ENCODE results near the gene GRIK4. TPM values are rescaled to one million over a fixed set of nuclear protein-coding genes. Genes with fewer than 3 reads are reported as not detected.

GRIK4 gene
- total and polyA plus RNA-seq, 12 donors, result 0.33 to 4.8 (median 3.0) TPM

DNA sequence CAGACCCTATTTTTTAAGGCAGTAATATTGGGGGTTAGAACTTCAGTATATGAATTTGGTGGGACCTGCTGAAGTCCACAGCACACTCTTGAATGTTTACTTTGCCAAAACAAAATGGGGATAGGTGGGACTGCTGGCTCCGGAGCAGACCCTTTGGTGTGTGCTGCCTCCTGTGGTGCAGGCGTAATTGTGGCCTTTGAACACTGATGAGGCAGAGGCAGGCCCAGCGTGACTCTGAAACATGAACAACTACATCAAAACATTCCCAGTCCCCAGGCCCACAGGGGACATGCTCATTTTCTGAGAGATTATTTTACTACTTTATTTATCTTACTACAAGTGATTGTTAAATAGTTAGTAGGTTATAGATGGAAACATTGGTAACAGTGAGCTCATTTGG is 287.3 kb downstream of the GRIK4 start:
- TF ChIP-seq, protein P1, sequence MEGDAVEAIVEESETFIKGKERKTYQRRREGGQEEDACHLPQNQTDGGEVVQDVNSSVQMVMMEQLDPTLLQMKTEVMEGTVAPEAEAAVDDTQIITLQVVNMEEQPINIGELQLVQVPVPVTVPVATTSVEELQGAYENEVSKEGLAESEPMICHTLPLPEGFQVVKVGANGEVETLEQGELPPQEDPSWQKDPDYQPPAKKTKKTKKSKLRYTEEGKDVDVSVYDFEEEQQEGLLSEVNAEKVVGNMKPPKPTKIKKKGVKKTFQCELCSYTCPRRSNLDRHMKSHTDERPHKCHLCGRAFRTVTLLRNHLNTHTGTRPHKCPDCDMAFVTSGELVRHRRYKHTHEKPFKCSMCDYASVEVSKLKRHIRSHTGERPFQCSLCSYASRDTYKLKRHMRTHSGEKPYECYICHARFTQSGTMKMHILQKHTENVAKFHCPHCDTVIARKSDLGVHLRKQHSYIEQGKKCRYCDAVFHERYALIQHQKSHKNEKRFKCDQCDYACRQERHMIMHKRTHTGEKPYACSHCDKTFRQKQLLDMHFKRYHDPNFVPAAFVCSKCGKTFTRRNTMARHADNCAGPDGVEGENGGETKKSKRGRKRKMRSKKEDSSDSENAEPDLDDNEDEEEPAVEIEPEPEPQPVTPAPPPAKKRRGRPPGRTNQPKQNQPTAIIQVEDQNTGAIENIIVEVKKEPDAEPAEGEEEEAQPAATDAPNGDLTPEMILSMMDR (IDR thresholded peaks at IDR 0.05), result no peak
- TF ChIP-seq POLR2A (IDR thresholded peaks at IDR 0.05), result no peak
- H3K36me3 ChIP-seq (replicated peaks in 1 of 2), result no peaks in the 10 kb centered on the region
- no peak overlapping the region for H3K27ac ChIP-seq
- no peak for DNase-seq
- no peaks in the 10 kb centered on the region for H3K9me3 ChIP-seq (replicated peaks in 1 of 3)
- H3K27me3 ChIP-seq, result no peaks in the 10 kb centered on the region
- no peak overlapping the region for H3K4me3 ChIP-seq
- no peaks in the 10 kb centered on the region for H3K4me1 ChIP-seq (replicated peaks in 1 of 2)
- intact Hi-C loops (cut with DNase I), result no loop called here
- 81 to 90% (median 86%) methylated on average over 3 of the region's 3 CpGs for WGBS, 4 donors

DNA sequence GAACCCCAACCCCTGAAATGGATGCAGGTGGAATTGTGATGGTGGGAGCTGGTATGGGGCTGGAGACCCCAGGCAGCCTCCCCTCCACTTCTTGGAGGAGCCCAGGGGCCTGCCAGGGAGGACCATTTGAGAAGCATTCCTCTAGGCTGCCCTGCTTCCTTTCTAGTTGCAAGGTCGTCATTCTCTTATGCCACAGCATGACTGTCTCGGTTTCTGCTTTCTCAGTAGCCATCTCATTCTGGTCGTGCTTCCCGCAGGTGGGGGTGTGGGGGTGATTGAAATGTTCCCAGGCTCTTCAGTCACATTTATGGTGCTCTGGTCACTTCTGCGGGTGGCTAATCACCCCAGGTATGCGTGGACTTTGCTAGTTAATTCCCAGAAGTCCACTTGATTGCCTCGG is 288.7 kb downstream of the GRIK4 start:
- no peak overlapping the region for H3K4me3 ChIP-seq
- no peak for DNase-seq
- 66 to 74% (median 71%) methylated on average over 7 of the region's 7 CpGs for WGBS, 4 donors
- no peak overlapping the region for H3K27ac ChIP-seq
- no peaks in the 10 kb centered on the region for H3K27me3 ChIP-seq
- no peaks in the 10 kb centered on the region for H3K9me3 ChIP-seq (replicated peaks in 1 of 3)
- intact Hi-C loops (cut with DNase I), result loop anchor here (5.0 to 10.0 kb wide), 2 partner anchors 285 to 288 kb away; partner anchors contain the start of gene GRIK4 (in 2 of the 2)
- H3K36me3 ChIP-seq (replicated peaks in 1 of 2), result no peaks in the 10 kb centered on the region
- no peaks in the 10 kb centered on the region for H3K4me1 ChIP-seq (replicated peaks in 1 of 2)
- TF ChIP-seq, protein P1 (IDR thresholded peaks at IDR 0.05), result no peak
- TF ChIP-seq POLR2A (IDR thresholded peaks at IDR 0.05), result no peak

DNA sequence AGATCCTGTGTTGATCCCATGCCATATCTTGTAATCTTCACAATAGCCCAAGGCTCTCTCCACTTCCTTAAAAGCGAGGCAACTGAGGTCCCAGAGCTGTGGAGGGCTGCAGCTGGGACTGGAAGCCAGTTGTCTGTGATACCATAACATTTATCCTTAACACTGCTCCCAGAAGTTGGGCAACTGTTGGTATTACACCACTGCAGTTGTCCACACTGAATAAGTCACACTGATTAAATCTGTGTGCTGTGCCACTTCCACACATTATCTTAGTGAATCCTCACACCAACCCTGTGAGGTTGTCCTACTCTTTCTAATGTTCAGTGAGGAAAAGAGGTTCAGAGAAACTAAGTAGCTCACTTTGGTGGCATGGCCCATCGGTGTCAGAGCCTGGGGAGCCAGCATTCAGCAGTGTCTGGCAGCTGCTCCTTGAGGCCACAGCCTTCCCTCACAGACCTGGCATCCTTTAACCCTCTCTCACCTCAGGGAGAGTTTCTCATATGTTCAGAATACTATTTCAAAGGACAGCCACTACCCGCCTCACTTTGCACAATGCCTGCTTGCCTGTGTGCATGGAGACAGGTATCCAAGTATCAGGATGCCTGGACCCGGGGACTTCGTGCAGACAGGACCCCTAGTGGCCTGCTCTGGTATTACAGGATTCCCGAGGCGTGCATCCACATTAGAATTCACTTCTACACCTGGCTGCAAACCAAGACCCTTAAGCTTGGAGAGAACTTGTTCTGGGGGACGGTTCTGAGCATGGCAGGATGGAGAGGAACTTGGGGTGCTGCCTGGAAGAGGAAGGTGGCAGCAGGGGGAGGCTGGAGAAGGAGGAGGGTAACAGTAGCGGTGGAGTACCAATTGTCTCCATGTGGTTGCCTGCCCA is 290.5 kb downstream of the GRIK4 start:
- Histone ChIP-seq H3K9me3 (replicated peaks in 1 of 3) (no peaks in the 10 kb centered on the region), H3K4me1 (replicated peaks in 1 of 2) (no peaks in the 10 kb centered on the region), H3K36me3 (replicated peaks in 1 of 2) (no peaks in the 10 kb centered on the region), H3K27ac (no peak overlapping the region), H3K27me3 (no peaks in the 10 kb centered on the region), H3K4me3 (no peak overlapping the region)
- WGBS, 4 donors, result 34 to 48% (median 35%) methylated on average over 4 to 9 of the region's 9 CpGs
- intact Hi-C loops (cut with DNase I), result loop anchor here (5.0 to 10.0 kb wide), 2 partner anchors 287 to 290 kb away; partner anchors contain the start of gene GRIK4 (in 2 of the 2)
- peak; percentile 54 to 90 (median 68) for DNase-seq
- TF ChIP-seq, protein P1 (IDR thresholded peaks at IDR 0.05), result peak; percentile 65 to 93 (median 84)
- TF ChIP-seq POLR2A (IDR thresholded peaks at IDR 0.05), result no peak

DNA sequence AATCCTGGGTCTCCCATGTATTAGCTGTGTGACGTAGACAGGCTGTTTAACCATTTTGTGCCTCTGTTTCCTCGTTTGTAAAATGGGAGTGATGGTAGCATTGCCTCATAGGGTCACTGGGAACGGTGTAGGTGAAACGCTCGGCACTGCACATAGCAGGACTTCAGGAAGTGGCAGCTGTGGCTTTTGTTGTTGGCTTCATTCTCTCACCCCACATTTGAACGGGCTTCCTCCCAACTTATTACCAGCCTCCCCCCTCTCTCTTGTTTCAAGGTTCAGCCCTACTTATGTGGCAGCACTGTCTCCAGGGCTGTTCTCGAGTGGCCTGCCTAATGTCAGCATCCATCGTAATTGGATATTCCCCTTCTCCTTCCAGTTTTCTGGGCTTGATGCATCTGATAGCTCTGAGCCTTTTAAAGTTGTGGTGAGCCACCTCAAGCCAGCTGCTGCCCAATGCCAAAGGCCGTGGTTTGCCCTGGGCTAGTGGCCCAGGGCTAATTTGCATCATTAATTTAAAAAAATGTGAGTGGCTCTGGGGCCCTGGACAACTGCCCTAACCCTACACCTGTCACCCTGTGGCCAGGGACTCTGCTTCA is 294.5 kb downstream of the GRIK4 start:
- H3K27me3 ChIP-seq, result no peaks in the 10 kb centered on the region
- 66 to 74% (median 72%) methylated on average over 8 to 9 of the region's 9 CpGs for WGBS, 4 donors

More for the DNA sequence above, 294.5 kb downstream of the GRIK4 start:
- no peaks in the 10 kb centered on the region for H3K36me3 ChIP-seq (replicated peaks in 1 of 2)
- intact Hi-C loops (cut with DNase I), result loop anchor here in 1 of 2 donors (10.0 kb wide), 1 partner anchor 291 kb away; the partner anchor contains the start of gene GRIK4
- TF ChIP-seq, protein P1 (IDR thresholded peaks at IDR 0.05), result no peak
- TF ChIP-seq POLR2A (IDR thresholded peaks at IDR 0.05), result no peak
- no peaks in the 10 kb centered on the region for H3K4me1 ChIP-seq (replicated peaks in 1 of 2)
- no peak overlapping the region for H3K27ac ChIP-seq
- no peaks in the 10 kb centered on the region for H3K9me3 ChIP-seq (replicated peaks in 1 of 3)
- no peak for DNase-seq
- no peak overlapping the region for H3K4me3 ChIP-seq
